Epithelial cell of esophagus (primary cell): ENCODE results near the gene SHISA5.
A peak's percentile ranks its signal among the peaks of the same experiment; 100 is the strongest.

Experiments
- DNase-seq: peaks from one replicate; pipeline ENCODE4 v3.0.0; 2010; ENCODE audit warnings: low read depth
- H3K4me3 ChIP-seq: 2 replicates; pipeline ENCODE4 v1.5.1; 2011; ENCODE audit warnings: mild to moderate bottlenecking, low read length, control low read depth
- CTCF ChIP-seq: IDR thresholded peaks from 2 replicates; pipeline ENCODE4 v1.5.1; 2011; ENCODE audit warnings: low read depth, mild to moderate bottlenecking, low read length, control low read depth, inconsistent platforms; ENCODE audit not compliant: insufficient read depth; ENCODE audit errors: missing control alignments

The SHISA5 gene

GRCh38 chr3:48445277-48445882, 58.6 kb downstream of the SHISA5 start:
- DNase-seq: no peak
- no peak for TF ChIP-seq CTCF
- peak overlapping the region; percentile 73 for H3K4me3 ChIP-seq

GRCh38 chr3:48441940-48442339, 62.0 kb downstream of the SHISA5 start:
- peak overlapping the region; percentile 98 for H3K4me3 ChIP-seq
- no peak for DNase-seq
- TF ChIP-seq CTCF: no peak

- no peak for DNase-seq
- no peak for TF ChIP-seq CTCF
- H3K4me3 ChIP-seq: peak overlapping the region; percentile 98
Observed at GRCh38 chr3:48440590-48440958, 63.4 kb downstream of the SHISA5 start.

GRCh38 chr3:48439820-48440589, 64.0 kb downstream of the SHISA5 start, which contains the start of the genes CCDC51 and TMA7:
Gene CCDC51 (minus strand): TSS chr3:48440119. CDS start chr3:48435128, 4,991 bp downstream.
Gene TMA7 (plus strand): TSS chr3:48440257. CDS start chr3:48440297, 40 bp downstream.
- no peak for TF ChIP-seq CTCF
- peak; percentile 99 for DNase-seq
- peak within 1 kb of the TSS; percentile 98 for H3K4me3 ChIP-seq

- no peak for TF ChIP-seq CTCF
- no peak overlapping the region for H3K4me3 ChIP-seq
- no peak for DNase-seq
Observed at GRCh38 chr3:48437812-48438211, 66.2 kb downstream of the SHISA5 start.

- no peak for DNase-seq
- no peak for TF ChIP-seq CTCF
- no peak overlapping the region for H3K4me3 ChIP-seq
Observed at GRCh38 chr3:48436855-48437254, 67.1 kb downstream of the SHISA5 start.

- no peak for DNase-seq
- no peak for TF ChIP-seq CTCF
- H3K4me3 ChIP-seq: no peak overlapping the region
Observed at GRCh38 chr3:48436477-48436787, 67.5 kb downstream of the SHISA5 start.
